ENCODE data around the gene DYNC2I2.

GRCh38 chr9:128635266-128636023, 21.2 kb downstream of the DYNC2I2 start:
- TF ChIP-seq POLR2AphosphoS5 (IDR thresholded peaks at IDR 0.05) (peak; percentile 78), CTCF (IDR thresholded peaks at IDR 0.05) (peak in 3 of 4 experiments; percentile 55 to 80 (median 68)), POLR2A (IDR thresholded peaks at IDR 0.05) (no peak)

All from prostate gland (tissue), 2 donors.